PFSK-1 (cell line): ENCODE measurements around the gene RBM11.

Experiments used
- POLR2AphosphoS5 ChIP-seq: IDR thresholded peaks from 2 replicates; pipeline ENCODE4 v1.6.1; 2012; ENCODE audit warnings: low read depth, mild to moderate bottlenecking, control low read depth, low read length, moderate library complexity
- SIN3A ChIP-seq: IDR thresholded peaks from 2 replicates; pipeline ENCODE4 v1.6.1; 2012; ENCODE audit warnings: mild to moderate bottlenecking, low read length, moderate library complexity, borderline replicate concordance; ENCODE audit not compliant: insufficient read depth
- TAF1 ChIP-seq: IDR thresholded peaks from 2 replicates; pipeline ENCODE4 v1.6.1; 2012; ENCODE audit warnings: low read length, control low read depth, borderline replicate concordance; ENCODE audit not compliant: insufficient read depth
- TF ChIP-seq, protein P1 (sequence below), 2 experiments: IDR thresholded peaks; 2 replicates each; pipeline versions ENCODE4 v1.6.1 to v1.8.0; 2011 to 2012; ENCODE audit warnings: low read depth in 2 of 2, low read length in 2 of 2, control low read depth in 1 of 2, inconsistent platforms in 1 of 2, mild to moderate bottlenecking in 1 of 2, moderate library complexity in 1 of 2; ENCODE audit not compliant: insufficient read depth in 1 of 2

DNA sequence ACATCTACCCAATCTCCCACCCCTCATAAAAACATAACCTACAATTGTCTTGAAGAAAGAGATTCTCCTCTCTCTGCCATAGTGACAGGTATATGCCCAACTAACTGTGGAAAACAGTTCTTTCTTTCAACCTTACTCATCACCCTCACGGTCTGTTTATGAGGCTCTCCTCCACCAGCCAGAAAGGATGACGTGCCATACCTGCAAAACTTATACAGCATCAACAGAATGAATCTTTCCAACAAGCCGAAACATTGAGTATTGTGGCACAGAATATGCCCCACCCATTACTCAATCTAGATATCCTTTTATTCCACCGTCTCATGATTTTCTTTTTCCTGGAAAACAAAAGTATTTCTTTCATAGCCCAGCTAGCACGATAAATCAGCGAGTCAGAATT lies 55.7 kb downstream of the RBM11 start:
- TF ChIP-seq, protein P1, sequence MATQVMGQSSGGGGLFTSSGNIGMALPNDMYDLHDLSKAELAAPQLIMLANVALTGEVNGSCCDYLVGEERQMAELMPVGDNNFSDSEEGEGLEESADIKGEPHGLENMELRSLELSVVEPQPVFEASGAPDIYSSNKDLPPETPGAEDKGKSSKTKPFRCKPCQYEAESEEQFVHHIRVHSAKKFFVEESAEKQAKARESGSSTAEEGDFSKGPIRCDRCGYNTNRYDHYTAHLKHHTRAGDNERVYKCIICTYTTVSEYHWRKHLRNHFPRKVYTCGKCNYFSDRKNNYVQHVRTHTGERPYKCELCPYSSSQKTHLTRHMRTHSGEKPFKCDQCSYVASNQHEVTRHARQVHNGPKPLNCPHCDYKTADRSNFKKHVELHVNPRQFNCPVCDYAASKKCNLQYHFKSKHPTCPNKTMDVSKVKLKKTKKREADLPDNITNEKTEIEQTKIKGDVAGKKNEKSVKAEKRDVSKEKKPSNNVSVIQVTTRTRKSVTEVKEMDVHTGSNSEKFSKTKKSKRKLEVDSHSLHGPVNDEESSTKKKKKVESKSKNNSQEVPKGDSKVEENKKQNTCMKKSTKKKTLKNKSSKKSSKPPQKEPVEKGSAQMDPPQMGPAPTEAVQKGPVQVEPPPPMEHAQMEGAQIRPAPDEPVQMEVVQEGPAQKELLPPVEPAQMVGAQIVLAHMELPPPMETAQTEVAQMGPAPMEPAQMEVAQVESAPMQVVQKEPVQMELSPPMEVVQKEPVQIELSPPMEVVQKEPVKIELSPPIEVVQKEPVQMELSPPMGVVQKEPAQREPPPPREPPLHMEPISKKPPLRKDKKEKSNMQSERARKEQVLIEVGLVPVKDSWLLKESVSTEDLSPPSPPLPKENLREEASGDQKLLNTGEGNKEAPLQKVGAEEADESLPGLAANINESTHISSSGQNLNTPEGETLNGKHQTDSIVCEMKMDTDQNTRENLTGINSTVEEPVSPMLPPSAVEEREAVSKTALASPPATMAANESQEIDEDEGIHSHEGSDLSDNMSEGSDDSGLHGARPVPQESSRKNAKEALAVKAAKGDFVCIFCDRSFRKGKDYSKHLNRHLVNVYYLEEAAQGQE (IDR thresholded peaks at IDR 0.05; ENCODE audit: insufficient read depth in 1 of 2, low read depth in 2 of 2, low read length in 2 of 2): no peak
- TF ChIP-seq TAF1 (no peak), POLR2AphosphoS5 (no peak), SIN3A (no peak)
